Stomach (tissue), 4 donors: Measurements from ENCODE around the gene MTHFD2.

Experiments
- CTCF ChIP-seq, 7 experiments: fragments of 450-650 bp in 4 of 7; fragments of 200-600 bp in 3 of 7; sonication (generic) in 3 of 7; IDR thresholded peaks; one replicate each; pipeline ENCODE4 v1.5.1; 2016 to 2019; ENCODE audit warnings: antibody characterized with exemption in 7 of 7, control low read depth in 2 of 7, mild to moderate bottlenecking in 1 of 7
- POLR2A ChIP-seq, 4 donors: fragments of 450-650 bp; IDR thresholded peaks; one replicate each; pipeline ENCODE4 v1.6.1; 2016; ENCODE audit warnings: antibody characterized with exemption in 4 of 4, control low read depth in 2 of 4, mild to moderate bottlenecking in 1 of 4, moderate library complexity in 1 of 4

GRCh38 chr2:74252036-74252435 is 53.6 kb downstream of the MTHFD2 start:
- TF ChIP-seq POLR2A (IDR thresholded peaks at IDR 0.05) (no peak), CTCF (IDR thresholded peaks at IDR 0.05) (no peak)
